H9 (cell line): Measurements from ENCODE around the gene STX7. TPM values are rescaled to one million over a fixed set of nuclear protein-coding genes. Genes with fewer than 3 reads are reported as not detected.

Source experiments
- DNase-seq: peaks from one replicate; pipeline ENCODE4 v3.0.0-alpha.2; 2017
- H2AFZ ChIP-seq: one replicate; pipeline ENCODE4 v1.6.1; 2013; ENCODE audit warnings: mild to moderate bottlenecking, low read length, control low read depth, moderate library complexity
- H2AK5ac ChIP-seq: 2 replicates; pipeline ENCODE4 v1.6.1; 2013; ENCODE audit warnings: low read length, control low read depth, mixed read lengths; ENCODE audit not compliant: insufficient read length
- H2BK120ac ChIP-seq: one replicate; pipeline ENCODE4 v1.6.1; 2013; ENCODE audit warnings: low read depth, mild to moderate bottlenecking, low read length, control low read depth, inconsistent platforms; ENCODE audit not compliant: poor library complexity, severe bottlenecking
- H2BK12ac ChIP-seq: 2 replicates; pipeline ENCODE4 v1.6.1; 2013; ENCODE audit warnings: low read length, control low read depth, mixed read lengths, low read depth; ENCODE audit not compliant: insufficient read length
- H2BK15ac ChIP-seq: 2 replicates; pipeline ENCODE4 v1.6.1; 2013; ENCODE audit warnings: low read depth, low read length, control low read depth
- H2BK20ac ChIP-seq: one replicate; pipeline ENCODE4 v1.6.1; 2013; ENCODE audit warnings: low read depth, mild to moderate bottlenecking, low read length, control low read depth, inconsistent platforms; ENCODE audit not compliant: poor library complexity, severe bottlenecking
- H2BK5ac ChIP-seq: 2 replicates; pipeline ENCODE4 v1.6.1; 2013; ENCODE audit warnings: low read length, control low read depth, mixed read lengths; ENCODE audit not compliant: insufficient read length
- H3K14ac ChIP-seq: 2 replicates; pipeline ENCODE4 v1.6.1; 2013; ENCODE audit warnings: low read length, control low read depth; ENCODE audit not compliant: insufficient read depth
- H3K18ac ChIP-seq: 2 replicates; pipeline ENCODE4 v1.6.1; 2013; ENCODE audit warnings: low read depth, mild to moderate bottlenecking, mixed read lengths, low read length, control low read depth; ENCODE audit not compliant: insufficient read length
- H3K23ac ChIP-seq: 2 replicates; pipeline ENCODE4 v1.6.1; 2013; ENCODE audit warnings: low read length, control low read depth, mixed read lengths, low read depth; ENCODE audit not compliant: insufficient read length
- H3K23me2 ChIP-seq: 2 replicates; pipeline ENCODE4 v1.6.1; 2013; ENCODE audit warnings: low read depth, mild to moderate bottlenecking, mixed read lengths, low read length, control low read depth; ENCODE audit not compliant: insufficient read length, poor library complexity, severe bottlenecking
- H3K27ac ChIP-seq: 2 replicates; pipeline ENCODE4 v1.5.1; 2013; ENCODE audit warnings: low read length, control low read depth, mixed read lengths, low read depth; ENCODE audit not compliant: insufficient read length
- H3K27me3 ChIP-seq: 2 replicates; pipeline ENCODE4 v1.6.1; 2013; ENCODE audit warnings: low read length, control low read depth, inconsistent platforms; ENCODE audit not compliant: insufficient read depth
- H3K4ac ChIP-seq: 2 replicates; pipeline ENCODE4 v1.6.1; 2013; ENCODE audit warnings: low read depth, mild to moderate bottlenecking, control low read depth, inconsistent platforms, low read length, moderate library complexity
- H3K4me1 ChIP-seq: 2 replicates; pipeline ENCODE4 v1.6.1; 2013; ENCODE audit warnings: low read length, control low read depth, inconsistent platforms; ENCODE audit not compliant: insufficient read depth
- H3K4me2 ChIP-seq: 2 replicates; pipeline ENCODE4 v1.6.1; 2013; ENCODE audit warnings: low read length, control low read depth, mixed read lengths; ENCODE audit not compliant: insufficient read length, insufficient read depth
- H3K56ac ChIP-seq: 2 replicates; pipeline ENCODE4 v1.6.1; 2013; ENCODE audit warnings: low read depth, mild to moderate bottlenecking, mixed read lengths, low read length, control low read depth; ENCODE audit not compliant: insufficient read length
- H3K79me1 ChIP-seq: 2 replicates; pipeline ENCODE4 v1.6.1; 2013; ENCODE audit warnings: low read depth, mild to moderate bottlenecking, moderate library complexity, low read length, control low read depth, inconsistent platforms; ENCODE audit not compliant: insufficient read depth, poor library complexity, severe bottlenecking
- H3K79me2 ChIP-seq: 2 replicates; pipeline ENCODE4 v1.6.1; 2013; ENCODE audit warnings: low read length, control low read depth, inconsistent platforms; ENCODE audit not compliant: insufficient read depth
- H3K9ac ChIP-seq: 2 replicates; pipeline ENCODE4 v1.6.1; 2013; ENCODE audit warnings: low read length, control low read depth, mixed read lengths; ENCODE audit not compliant: insufficient read length; ENCODE audit errors: extremely low read depth
- H3K9me3 ChIP-seq: one replicate; pipeline ENCODE4 v1.6.1; 2013; ENCODE audit warnings: low read depth, low read length, inconsistent platforms; ENCODE audit not compliant: control insufficient read depth
- H3T11ph ChIP-seq: one replicate; pipeline ENCODE4 v1.6.1; 2013; ENCODE audit warnings: mild to moderate bottlenecking, low read length, control low read depth, inconsistent platforms
- H4K20me1 ChIP-seq: one replicate; pipeline ENCODE4 v1.6.1; 2013; ENCODE audit not compliant: control insufficient read depth, insufficient read length, insufficient read depth
- H4K5ac ChIP-seq: 2 replicates; pipeline ENCODE4 v1.6.1; 2013; ENCODE audit warnings: low read depth, mild to moderate bottlenecking, mixed read lengths, low read length, control low read depth; ENCODE audit not compliant: insufficient read length
- H4K8ac ChIP-seq: replicated peaks from 2 replicates; pipeline ENCODE4 v1.6.1; 2013; ENCODE audit warnings: low read length, control low read depth, mixed read lengths, low read depth; ENCODE audit not compliant: insufficient read length
- H4K91ac ChIP-seq: 2 replicates; pipeline ENCODE4 v1.6.1; 2013; ENCODE audit warnings: low read depth, mild to moderate bottlenecking, moderate library complexity, mixed read lengths, low read length, control low read depth; ENCODE audit not compliant: insufficient read length
- H3K27ac Mint-ChIP-seq, 3 experiments: 2 replicates in 2 of 3; 3 replicates in 1 of 3; pipeline ENCODE4 v1.8.0; 2020 to 2021; ENCODE audit warnings: mixed read lengths in 3 of 3, mild to moderate bottlenecking in 1 of 3, moderate library complexity in 1 of 3
- H3K27me3 Mint-ChIP-seq: 2 replicates; pipeline ENCODE4 v1.8.0; 2021; ENCODE audit warnings: low read depth, mild to moderate bottlenecking, moderate library complexity, mixed read lengths
- H3K36me3 Mint-ChIP-seq, 3 experiments: 2 replicates in 2 of 3; 3 replicates in 1 of 3; pipeline ENCODE4 v1.8.0; 2020 to 2021; ENCODE audit warnings: low read depth in 3 of 3, mixed read lengths in 3 of 3; ENCODE audit not compliant: insufficient read depth in 1 of 3
- H3K4me1 Mint-ChIP-seq, 2 experiments: 2 replicates each; pipeline ENCODE4 v1.8.0; 2020; ENCODE audit warnings: mixed read lengths in 2 of 2
- H3K4me3 Mint-ChIP-seq, 2 experiments: 2 replicates in 1 of 2; 3 replicates in 1 of 2; pipeline ENCODE4 v1.8.0; 2020 to 2021; ENCODE audit warnings: mild to moderate bottlenecking in 2 of 2, mixed read lengths in 2 of 2, moderate library complexity in 1 of 2
- H3K9me3 Mint-ChIP-seq, 2 experiments: 2 replicates in 1 of 2; 3 replicates in 1 of 2; pipeline ENCODE4 v1.8.0; 2020; ENCODE audit warnings: mild to moderate bottlenecking in 2 of 2, mixed read lengths in 2 of 2, moderate library complexity in 1 of 2
- WGBS: extraction: QIAGEN DNeasy Blood & Tissue Kit; methylation state at CpG from one replicate; pipeline ENCODE4 v1.1.7; 2013; ENCODE audit warnings: missing lambda C conversion rate, low lambda C conversion rate, mixed read lengths; ENCODE audit not compliant: insufficient read length; ENCODE audit errors: extremely low coverage; 5-methylcytosine and 5-hydroxymethylcytosine counted together
- total RNA-seq: library from RNA; stranded (reverse); gene quantifications from 2 replicates; pipeline ENCODE4 v1.2.1, GENCODE V29; 2021
- TF ChIP-seq, protein P1 (sequence below): fragments of 200-600 bp; sonication (generic); conservative IDR thresholded peaks from 3 replicates; pipeline ENCODE4 v1.8.0; 2021; ENCODE audit warnings: antibody characterized with exemption, mild to moderate bottlenecking

Gene STX7
- total RNA-seq, 1 experiment from 2014 or later = 30.0 TPM

DNA sequence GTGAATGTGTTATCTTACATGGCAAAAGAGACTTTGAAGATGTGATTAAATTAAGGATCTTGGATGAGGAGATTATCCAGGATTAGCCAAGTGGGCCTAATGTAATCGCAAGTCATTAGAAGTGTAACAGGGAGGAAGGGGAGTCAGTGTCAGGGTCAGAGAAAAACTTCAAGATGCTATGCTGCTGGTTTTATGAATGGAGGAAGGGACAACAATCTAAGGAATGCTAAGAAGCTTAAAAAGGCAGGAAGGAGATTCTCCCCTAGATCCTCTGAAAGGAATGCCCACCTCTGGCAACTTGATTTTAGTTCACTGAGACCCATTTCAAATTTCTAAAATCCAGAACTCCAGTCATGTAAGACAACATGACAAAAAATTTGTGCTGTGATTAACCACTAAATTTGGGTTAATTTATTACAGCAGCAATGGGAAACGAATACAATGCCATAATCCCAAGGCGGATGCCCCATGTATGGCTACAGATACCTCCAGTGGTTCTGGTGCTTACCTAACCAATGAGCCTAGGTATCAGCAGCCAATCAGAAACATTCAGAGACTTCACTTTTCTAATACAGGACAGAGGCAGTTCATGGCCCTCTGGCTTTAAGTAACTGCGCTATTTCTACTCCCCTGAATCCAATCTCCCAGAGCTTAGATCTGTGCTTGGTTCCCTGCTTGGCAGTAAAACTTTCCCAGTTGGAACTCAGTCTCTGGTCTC lies 36.0 kb upstream of the STX7 start:
- TF ChIP-seq, protein P1, sequence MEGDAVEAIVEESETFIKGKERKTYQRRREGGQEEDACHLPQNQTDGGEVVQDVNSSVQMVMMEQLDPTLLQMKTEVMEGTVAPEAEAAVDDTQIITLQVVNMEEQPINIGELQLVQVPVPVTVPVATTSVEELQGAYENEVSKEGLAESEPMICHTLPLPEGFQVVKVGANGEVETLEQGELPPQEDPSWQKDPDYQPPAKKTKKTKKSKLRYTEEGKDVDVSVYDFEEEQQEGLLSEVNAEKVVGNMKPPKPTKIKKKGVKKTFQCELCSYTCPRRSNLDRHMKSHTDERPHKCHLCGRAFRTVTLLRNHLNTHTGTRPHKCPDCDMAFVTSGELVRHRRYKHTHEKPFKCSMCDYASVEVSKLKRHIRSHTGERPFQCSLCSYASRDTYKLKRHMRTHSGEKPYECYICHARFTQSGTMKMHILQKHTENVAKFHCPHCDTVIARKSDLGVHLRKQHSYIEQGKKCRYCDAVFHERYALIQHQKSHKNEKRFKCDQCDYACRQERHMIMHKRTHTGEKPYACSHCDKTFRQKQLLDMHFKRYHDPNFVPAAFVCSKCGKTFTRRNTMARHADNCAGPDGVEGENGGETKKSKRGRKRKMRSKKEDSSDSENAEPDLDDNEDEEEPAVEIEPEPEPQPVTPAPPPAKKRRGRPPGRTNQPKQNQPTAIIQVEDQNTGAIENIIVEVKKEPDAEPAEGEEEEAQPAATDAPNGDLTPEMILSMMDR = no peak
- no peak overlapping the region for H3K18ac ChIP-seq
- H3K4ac ChIP-seq = no peak overlapping the region
- H3K14ac ChIP-seq = no peak overlapping the region
- H3K27me3 ChIP-seq = no peaks in the 10 kb centered on the region
- Mint-ChIP-seq H3K27ac (peak overlapping the region in 2 of 3 experiments; percentile 26 to 74; a peak in 2 of 7 replicates), H3K36me3 (no peaks in the 10 kb centered on the region), H3K4me3 (no peak overlapping the region), H3K9me3 (no peaks in the 10 kb centered on the region), H3K4me1 (peaks cover 21 to 25% of the 10 kb centered on the region in 2 experiments), H3K27me3 (no peaks in the 10 kb centered on the region)
- WGBS = no CpG with 5 or more reads among the region's 4 CpGs
- H2BK15ac ChIP-seq = no peak overlapping the region
- H3K4me2 ChIP-seq = no peak overlapping the region
- no peak overlapping the region for H2AFZ ChIP-seq
- no peaks in the 10 kb centered on the region for H3K23me2 ChIP-seq
- H3K9ac ChIP-seq = no peak overlapping the region
- H3K56ac ChIP-seq = no peak overlapping the region
- no peak overlapping the region for H4K5ac ChIP-seq
- no peak overlapping the region for H2BK12ac ChIP-seq
- no peak overlapping the region for H4K91ac ChIP-seq
- H2AK5ac ChIP-seq = no peak overlapping the region
- no peak overlapping the region for H2BK5ac ChIP-seq
- H3T11ph ChIP-seq = no peak overlapping the region
- H3K9me3 ChIP-seq = no peaks in the 10 kb centered on the region
- H4K20me1 ChIP-seq = no peaks in the 10 kb centered on the region
- no peak overlapping the region for H2BK20ac ChIP-seq
- H3K4me1 ChIP-seq = peaks cover 9% of the 10 kb centered on the region; the same call in 1 of the 2 replicates
- DNase-seq = no peak
- H4K8ac ChIP-seq = no peak overlapping the region
- H3K79me1 ChIP-seq = no peaks in the 10 kb centered on the region
- no peak overlapping the region for H3K23ac ChIP-seq
- H3K79me2 ChIP-seq = no peaks in the 10 kb centered on the region
- H2BK120ac ChIP-seq = no peak overlapping the region
- H3K27ac ChIP-seq = no peak overlapping the region
